ENCODE measurements around the gene DERL3.

The DERL3 gene

DNA sequence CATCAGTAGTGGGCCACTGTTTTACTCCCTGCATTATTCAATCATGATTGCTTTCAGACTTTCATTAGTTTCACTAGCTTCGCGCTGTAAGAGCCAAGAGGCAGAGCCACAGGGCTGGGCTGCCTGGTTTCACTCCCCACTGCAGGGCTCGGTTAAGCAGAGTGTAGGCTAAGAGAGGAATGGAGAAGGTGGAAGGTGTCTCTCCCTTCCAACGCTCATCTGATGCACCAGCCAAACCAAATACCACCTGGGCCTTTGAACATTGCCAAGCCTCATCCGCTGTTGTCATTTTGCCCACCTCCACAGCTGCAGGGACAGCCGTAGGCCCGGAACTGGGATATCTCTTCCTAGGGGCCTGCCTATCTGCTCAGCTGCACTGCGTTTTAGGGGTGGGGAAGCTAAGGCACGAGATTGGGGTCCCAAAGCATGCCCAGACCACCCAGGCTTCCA, 52.5 kb downstream of the DERL3 start:
- TF ChIP-seq POLR2A (IDR thresholded peaks at IDR 0.05; ENCODE audit: extremely low read depth, insufficient read length), result no peak
- no peak for TF ChIP-seq MAX (IDR thresholded peaks at IDR 0.05; ENCODE audit: low read depth, low read length)
- TF ChIP-seq MYC (IDR thresholded peaks at IDR 0.05; ENCODE audit: low read depth, low read length), result no peak
- TF ChIP-seq, protein P1, sequence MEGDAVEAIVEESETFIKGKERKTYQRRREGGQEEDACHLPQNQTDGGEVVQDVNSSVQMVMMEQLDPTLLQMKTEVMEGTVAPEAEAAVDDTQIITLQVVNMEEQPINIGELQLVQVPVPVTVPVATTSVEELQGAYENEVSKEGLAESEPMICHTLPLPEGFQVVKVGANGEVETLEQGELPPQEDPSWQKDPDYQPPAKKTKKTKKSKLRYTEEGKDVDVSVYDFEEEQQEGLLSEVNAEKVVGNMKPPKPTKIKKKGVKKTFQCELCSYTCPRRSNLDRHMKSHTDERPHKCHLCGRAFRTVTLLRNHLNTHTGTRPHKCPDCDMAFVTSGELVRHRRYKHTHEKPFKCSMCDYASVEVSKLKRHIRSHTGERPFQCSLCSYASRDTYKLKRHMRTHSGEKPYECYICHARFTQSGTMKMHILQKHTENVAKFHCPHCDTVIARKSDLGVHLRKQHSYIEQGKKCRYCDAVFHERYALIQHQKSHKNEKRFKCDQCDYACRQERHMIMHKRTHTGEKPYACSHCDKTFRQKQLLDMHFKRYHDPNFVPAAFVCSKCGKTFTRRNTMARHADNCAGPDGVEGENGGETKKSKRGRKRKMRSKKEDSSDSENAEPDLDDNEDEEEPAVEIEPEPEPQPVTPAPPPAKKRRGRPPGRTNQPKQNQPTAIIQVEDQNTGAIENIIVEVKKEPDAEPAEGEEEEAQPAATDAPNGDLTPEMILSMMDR (IDR thresholded peaks at IDR 0.05; ENCODE audit: low read depth, low read length), result no peak
- DNase-seq (ENCODE audit: low read depth), result no peak
- H3K4me3 ChIP-seq (ENCODE audit: low read depth, low read length), result peak overlapping the region; percentile 68

Measured in NB4 (cell line).